IPS-11a (cell line): Measurements from ENCODE around the gene SAFB.
"Not testable (repeated sequence)": the region's sequence is repeated elsewhere in the genome, so short reads cannot be mapped to it uniquely, and the experiment has no call there.

Source experiments
- H3K4me3 ChIP-seq: one replicate; pipeline ENCODE4 v1.5.1; 2013; ENCODE audit warnings: low read depth, low read length, control low read depth

Gene SAFB

DNA sequence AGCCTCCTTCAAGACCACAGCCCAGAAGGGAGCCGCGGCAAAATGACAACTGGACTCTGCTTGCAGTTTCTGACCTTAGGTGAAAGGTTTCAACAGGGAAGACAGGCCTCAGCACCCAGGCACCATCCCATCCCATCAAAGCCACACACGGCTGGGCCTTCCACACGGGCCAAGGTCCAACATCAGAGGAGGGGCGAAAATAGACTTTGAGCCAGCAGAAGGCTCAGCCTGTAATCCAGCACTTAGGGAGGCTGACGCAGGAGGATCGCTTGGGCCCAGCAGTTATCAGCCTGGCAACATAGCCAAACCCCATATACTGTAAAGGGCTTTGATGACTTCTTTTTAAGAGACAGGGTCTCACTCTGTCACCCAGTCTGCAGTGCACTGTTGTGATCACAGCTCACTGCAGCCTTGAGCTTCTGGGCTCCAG, 28.3 kb upstream of the SAFB start:
- H3K4me3 ChIP-seq, result no peak overlapping the region

DNA sequence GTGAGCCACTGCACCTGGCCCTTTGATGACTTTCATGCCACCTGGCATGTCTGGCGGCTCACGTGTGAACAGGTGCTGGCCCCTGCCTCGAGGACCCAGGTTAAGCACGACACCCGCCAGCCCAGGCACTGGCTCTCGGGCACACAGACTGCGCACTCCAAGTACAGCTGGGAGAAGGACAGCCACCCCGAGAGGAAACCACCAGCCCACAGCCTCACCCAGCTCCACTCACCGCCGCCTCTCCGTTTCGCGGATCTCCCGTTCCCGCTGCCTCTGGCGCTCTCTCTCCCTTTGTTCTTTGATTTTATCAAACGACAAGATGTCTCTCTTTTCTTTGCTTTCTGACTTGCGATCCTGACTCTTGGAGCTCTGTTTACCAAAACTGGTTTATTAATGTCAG, 27.8 kb upstream of the SAFB start:
- H3K4me3 ChIP-seq, result no peak overlapping the region

DNA sequence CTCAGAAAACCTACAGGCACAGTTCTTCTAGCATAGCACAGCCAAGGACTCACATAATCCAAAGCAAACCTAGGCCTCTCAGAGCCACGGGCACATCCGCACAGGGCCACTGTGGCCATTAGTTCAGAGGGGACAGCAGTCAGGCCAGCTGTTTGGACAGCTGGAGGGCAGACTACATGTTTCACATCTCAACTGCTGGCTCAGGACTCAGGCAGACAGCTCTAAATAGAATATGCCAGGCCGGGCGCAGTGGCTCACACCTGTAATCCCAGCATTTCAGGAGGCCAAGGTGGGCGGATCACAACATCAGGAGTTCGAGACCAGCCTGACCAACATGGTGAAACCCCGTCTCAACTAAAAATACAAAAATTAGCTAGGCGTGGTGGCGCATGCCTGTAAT, 27.1 kb upstream of the SAFB start:
- no peak overlapping the region for H3K4me3 ChIP-seq

DNA sequence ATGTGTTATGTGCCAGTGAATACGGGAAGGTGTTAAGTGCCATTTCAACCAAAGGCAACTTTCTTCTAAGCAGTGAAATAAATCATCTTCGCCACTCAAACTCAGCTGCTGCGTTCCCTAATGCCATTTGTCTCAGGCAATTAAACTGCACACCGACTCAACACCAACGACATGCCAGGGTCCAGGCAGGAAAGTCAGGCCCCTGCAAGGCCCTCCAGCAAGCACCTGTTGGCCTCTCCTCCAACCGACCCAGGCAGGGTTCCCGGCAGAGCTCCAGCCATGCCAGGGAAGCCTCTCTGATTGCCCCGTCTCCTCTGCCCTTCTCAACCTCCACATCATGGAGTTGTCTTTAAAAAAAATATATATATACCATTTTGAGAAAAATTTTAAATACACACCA, 22.1 kb upstream of the SAFB start:
- H3K4me3 ChIP-seq, result no peak overlapping the region

DNA sequence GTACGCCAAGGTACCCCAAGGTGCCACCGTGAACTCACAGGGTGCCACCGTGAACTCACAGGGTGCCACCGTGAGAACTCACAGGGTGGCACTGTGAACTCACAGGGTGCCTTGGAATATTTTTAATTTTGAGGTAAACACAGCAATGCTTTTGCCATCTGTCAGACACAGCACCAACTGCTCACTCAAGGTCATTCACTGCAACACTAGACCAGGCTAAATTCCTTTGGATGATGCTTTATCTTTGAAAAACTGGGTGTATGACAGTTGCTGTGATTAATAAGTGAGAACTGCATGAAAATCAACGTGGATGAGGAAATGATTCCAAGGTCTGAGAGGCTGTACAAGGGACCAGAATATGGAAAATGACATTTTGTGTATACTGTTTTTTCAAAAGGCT, 19.3 kb upstream of the SAFB start:
- no peak overlapping the region for H3K4me3 ChIP-seq

DNA sequence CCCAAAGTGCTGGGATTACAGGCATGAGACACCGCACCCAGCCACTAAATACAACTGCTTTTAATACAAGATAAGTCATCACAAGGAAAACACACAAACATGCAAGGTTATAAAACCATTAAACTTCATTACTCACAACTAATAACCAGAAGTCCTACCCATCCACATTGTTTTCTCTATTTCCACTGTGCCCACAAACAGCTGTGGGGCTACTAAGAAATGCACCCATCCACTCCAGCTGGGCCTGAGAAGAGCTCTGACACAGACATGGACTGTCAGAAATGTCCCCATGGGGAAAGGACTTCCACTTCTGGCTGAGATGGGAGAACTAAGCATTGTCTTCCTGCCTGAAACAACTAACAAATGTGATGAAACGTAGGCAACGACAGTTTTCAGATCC, 17.5 kb upstream of the SAFB start:
- H3K4me3 ChIP-seq, result no peak overlapping the region

DNA sequence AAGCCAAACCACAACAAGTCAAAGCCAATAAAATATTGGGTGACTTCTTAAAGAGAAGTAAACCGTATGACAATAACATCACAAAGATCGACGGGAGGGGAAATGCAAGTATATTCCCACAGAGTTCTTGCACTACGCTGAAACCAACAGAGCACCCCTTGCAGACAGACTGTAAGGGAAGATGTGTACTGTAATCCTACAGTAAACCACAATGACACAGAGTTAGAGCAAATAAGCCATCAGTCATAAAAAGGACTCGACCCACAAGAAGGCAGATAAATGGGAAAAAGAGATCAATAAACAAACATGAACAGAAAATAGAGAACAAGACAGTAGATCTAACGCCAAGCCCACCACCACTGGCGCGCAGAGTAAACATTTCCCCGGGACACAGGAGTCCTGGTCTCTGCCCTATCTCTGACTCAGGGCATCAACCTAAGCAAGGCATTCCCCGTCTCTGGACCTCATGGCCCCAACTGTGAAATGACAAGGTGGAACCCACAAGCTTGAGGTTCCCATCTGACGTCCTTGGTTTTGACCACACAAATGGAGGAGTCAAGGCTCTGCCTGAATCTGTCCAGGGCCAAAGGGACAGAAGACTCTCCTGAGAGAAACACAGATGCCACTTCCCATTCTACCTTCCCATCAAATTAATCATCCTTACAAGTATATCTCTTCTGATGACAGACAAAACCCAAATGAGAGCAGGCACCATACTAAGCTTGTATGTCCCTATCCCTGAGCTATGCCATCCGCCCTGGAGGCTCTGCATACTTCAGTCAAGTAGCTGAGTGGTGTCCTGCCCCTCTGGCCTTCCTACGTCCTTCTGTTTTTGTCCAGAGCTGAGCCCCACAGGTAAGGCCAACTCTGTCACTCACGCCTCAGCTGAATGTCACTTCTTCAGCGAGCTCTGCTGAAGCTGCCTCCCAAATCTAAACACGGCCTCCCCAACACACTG, 15.3 kb upstream of the SAFB start:
- H3K4me3 ChIP-seq, result no peak overlapping the region

DNA sequence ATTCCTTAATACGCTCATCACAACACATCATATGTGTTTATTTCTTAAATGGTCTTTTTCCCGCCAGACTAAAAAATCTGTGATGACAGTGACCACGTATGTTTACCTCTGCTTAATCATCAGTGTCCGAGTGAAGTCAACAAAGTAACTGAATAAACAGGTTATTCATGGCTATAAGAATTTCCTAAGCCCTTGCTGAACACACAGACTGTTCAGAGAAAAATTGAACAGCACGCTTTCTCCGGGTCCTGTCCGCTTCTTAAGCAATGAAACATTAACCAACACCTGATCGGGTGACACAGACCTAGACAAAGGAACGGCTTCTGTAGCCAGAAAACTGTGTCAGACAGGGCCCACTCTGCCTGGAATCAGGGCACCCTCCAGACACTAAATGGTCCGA, 14.6 kb upstream of the SAFB start:
- no peak overlapping the region for H3K4me3 ChIP-seq

DNA sequence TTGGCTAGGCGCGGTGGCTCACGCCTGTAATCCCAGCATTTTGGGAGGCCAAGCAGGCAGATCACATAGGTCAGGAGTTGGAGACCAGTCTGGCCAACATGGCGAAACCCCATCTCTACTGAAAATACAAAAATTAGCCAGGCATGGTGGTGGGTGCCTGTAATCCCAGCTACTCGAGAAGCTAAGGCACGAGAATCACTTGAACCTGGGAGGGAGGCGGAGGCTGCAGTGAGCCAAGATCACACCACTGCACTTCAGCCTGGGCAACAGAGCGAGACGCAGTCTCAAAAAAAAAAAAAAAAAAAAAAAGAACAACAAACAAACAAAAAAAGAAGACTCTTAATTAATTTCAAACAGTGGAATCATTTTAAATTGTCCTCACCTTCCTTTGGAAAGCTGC, 14.1 kb upstream of the SAFB start:
- H3K4me3 ChIP-seq, result not testable (repeated sequence)

DNA sequence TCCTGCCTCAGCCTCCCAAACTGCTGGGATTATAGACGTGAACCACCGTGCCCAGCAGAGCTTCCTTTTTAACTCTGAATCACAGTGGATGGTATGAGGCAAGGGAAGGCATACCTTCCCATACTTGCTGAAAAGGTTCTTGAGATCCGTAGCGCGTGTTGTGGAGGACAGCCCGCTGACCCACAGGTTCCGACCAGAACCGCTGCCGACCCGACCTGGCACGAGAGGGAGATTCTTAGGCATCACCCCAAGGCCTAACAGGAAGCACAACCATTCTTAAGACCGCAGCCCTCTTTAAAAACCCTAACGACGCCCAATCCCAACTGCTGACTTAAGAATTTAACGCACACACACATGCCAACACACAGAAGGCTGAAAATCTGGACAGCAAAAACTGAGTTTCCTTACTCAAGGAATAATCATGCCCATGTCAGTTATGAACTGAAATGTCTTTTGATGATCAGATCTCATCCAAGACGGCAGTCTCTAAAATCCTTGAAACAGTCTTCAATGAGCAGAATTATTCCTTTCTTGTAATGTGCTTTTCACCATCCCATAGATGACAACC, 12.9 kb upstream of the SAFB start:
- H3K4me3 ChIP-seq, result no peak overlapping the region

DNA sequence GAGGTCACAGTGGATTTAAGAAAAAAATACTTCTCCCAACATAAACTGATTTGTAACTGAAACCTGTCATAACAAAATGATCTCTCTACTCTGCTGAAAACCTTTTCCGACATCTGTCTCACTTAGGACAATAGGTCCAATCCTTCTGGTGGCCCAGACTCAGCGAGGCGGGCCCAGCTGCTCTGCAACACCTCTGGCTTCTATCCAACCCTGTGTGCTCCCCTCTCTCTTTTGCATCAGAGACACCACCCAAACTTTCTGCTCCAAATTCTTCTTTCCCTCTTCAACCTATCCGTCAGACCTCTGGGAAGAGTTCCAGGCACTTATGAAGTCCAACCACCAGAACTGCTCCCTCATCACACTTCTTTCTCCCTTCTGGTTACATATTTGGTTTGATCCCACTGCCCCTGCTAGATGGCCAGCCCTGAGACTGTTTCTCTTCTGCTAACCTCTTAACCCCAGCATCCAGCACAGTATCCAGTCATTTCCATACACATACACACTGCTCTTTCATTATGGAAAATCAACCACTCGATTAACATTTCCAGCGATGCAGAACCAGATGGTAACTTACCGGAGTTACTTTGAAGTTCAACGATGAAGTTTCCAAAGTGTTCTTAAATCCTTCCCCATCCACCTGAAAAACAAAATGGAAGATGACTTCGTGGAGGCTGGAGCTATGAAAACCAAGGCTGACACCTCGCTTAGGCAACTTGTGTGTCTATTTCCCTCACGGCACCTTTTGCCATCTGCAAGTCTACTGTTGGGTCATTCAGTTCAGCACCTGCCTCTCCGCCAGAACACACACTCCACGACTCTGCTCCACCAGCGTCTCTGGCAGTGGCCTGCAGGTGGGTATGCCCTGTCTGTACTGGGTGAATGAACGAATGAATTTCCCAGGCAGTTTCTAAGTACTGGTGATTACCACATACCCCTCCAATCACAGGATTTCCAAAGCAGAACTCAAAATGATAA, 9.7 kb upstream of the SAFB start:
- no peak overlapping the region for H3K4me3 ChIP-seq

DNA sequence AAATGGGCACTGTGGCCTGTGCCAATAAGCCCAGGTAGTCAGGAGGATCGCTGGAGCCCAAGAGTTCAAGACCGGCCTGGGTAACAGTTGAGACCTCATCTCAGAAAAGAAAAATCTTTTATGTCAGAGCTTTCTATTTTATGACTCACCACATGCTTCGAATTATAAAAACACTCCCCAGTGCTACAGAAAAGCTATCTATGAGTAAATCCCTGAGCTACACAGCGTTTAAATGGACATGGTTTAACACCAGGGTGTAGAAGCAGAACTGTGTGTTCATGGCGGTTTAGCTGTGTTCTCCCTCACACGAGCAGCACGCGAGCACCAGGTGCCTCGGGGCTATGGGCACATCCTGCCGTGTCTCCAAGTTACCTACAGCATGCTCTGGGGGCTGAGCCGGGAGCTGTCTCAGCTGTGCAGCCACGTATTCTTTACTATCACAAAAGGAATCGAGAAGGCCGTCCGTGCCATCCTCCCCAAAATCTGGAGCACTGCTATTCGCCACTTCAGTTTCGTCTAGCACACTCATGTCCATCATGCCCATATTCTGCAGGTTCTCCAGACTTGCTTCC, 7.0 kb upstream of the SAFB start:
- H3K4me3 ChIP-seq, result no peak overlapping the region

DNA sequence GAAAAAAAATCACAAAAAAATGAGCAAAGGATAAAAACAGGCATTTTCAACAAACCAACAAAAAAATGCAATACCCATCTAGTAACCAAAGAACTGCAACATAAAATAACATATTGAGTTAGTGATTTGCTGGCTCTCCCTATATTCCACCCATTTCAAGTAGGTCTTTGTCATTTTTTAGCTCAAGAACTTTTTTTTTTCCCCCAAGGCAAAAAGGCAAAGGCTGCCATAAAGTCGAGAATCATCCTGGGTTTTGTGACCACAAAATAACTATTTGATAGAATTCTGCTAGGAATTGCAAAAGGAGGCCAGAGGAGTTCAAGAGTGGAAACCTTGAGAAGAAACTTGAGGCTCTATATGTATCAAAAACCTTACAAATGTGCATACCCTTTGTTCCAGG, 5.8 kb upstream of the SAFB start:
- H3K4me3 ChIP-seq, result no peak overlapping the region

DNA sequence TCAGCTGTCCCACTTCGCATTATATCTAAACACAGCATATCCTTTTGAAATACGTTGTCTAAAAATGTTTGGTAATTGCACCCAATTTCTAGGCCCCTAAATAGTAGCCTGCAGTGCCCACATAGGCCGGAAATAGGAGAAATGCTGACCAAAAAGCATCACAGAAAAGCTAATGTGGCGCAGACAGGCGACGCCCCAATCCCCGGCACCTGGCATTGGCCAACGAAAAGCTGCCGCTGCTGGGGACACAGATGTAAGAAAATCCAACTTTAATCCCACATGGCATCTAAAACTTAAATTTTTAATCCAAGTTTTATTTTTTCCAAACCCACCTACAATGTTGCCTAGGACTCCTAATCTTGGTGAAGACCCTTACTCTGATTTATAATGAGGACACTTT, 4.3 kb upstream of the SAFB start:
- no peak overlapping the region for H3K4me3 ChIP-seq

DNA sequence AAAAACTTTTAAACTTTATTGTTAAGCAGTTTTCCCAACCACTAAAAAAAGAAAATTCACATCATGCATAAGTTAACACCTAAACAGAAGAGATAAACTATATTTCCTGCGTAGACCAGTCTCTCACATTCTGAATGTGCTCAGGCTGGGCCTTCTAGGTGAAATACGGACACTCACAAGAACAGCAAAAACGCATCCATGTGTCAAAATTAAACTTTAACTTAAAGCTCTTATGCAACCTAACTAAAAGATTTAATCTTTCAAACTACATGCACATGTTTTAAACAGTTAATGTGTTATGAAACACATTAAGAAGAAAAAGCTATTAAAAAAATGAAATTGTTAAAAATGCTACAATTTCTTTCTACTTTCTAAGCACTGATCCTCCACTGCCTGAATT, 2.9 kb upstream of the SAFB start:
- no peak overlapping the region for H3K4me3 ChIP-seq

DNA sequence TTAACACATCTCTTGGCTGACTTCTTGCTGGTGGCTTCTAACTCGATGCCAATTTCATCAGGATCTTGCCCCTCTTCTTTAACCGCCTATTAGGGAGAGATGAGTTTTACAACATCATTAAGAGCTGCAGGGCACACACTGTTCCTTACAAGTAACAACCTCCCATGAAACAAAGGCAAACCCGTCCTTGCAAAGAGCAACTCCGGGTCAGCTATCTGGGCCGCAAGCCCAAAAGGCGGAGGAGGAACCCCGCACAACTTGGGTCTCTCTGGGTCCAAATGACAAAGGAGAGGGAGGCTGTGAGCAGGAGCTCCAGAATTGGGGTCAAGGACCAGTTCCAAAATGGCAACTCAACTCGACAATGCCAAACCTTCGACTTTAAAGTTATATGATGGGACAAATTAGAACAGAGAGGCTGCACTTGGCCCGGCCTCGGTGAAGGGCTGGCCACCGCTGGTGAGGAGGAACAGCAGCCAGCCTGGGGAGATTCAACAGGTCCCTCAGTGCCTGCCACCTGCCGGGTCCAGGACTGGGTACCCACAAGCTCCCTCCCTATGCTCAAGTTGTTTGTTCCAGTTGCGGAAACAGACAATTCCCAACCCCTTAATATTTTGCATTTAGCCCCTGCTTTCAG, 1.5 kb upstream of the SAFB start:
- peak overlapping the region; percentile 99 for H3K4me3 ChIP-seq

DNA sequence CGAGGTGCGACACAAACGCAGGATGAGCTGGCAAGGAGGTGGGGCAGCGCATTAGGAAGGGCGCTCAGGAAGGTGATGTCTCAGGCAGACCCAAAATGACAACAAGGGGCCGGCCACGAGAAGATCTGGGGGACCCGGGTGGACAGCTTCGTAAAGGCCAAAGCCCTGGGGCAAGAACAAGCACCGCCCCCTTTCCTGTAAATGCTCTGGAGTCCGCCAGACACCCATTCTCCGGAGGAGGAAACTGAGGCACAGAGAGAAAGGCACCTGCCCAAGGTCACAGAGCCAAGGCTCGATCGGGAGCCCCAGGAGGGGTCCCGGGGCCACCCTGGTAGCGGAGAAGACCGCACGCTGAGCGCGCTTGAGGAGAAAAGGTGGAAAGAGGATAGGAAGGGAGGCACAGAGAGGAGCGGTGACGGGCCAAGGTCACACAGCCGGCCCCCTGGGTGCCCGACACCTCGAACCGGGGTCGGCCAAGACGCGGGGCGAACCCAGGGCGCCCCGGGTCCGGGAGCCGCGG, 878 bp upstream of the SAFB start:
- peak overlapping the region; percentile 99 for H3K4me3 ChIP-seq

DNA sequence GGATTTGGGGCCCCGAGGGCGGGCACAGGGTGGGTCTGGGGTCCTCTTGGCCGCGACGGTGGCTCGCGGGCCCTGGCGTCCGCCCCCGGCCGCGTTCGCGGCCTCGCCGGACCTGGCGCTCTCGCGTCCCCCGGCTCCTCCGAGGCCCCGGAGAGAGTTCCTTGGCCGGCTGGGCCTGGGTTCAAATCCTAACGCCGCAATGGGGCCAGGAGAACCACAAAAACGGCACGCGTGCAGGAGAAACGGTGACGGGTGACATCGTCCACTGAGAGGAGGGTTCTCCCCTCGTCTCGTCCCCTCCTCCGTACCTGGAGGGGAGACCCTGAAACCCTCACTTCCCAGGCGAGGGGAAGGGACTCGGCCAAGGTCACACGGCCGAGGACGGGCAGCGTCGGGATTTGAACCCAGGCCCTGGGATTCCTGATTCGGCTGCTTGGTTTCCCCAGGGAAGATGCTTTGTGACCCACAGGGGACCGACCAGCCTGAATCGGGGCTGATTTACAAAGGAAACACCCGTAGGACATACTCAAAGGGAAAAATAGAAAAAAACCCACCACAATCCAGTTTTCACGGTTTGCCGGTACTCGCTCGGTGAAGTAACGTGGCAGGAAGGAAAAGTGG, 624 bp downstream of the SAFB start:
- H3K4me3 ChIP-seq, result peak overlapping the region; percentile 99

DNA sequence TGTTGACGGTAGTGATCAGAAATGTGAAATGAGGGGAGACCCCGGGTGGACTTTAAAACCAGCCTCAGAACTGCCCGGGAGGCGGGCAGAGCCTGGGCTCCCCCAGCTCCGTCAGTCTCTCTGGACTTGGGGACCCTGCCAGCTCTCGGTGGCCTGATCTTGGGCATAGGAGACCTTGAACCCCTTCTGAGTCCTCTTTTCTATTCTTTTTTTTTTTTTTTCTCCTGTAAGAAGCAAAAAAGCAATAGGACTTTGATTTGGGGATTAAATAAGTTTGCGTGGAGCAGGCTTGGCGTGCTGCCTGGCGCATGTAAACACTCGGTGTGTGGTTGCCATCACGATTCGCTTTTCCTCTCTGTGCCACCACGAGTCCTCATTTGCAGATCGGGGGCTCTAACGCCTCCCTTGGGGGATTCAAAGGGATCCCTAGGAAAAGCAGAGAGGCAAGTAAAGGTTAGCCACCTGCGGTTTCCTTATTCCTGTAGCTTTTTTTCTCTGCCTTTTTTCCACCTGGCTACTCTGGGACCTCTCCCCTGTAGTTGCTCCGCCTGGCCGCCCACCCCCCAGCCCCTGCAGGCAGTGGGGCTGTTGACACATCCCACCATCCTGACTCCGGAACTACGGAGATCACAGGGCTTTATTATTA, 1.3 kb downstream of the SAFB start:
- H3K4me3 ChIP-seq, result peak overlapping the region; percentile 99
